Measurements from ENCODE around the gene USH2A. TPM values are rescaled to one million over a fixed set of nuclear protein-coding genes. Genes with fewer than 3 reads are reported as not detected.
"Not testable (repeated sequence)": the region's sequence is repeated elsewhere in the genome, so short reads cannot be mapped to it uniquely, and the experiment has no call there.

USH2A gene
- total RNA-seq, 1 donor: under 0.01 TPM

DNA sequence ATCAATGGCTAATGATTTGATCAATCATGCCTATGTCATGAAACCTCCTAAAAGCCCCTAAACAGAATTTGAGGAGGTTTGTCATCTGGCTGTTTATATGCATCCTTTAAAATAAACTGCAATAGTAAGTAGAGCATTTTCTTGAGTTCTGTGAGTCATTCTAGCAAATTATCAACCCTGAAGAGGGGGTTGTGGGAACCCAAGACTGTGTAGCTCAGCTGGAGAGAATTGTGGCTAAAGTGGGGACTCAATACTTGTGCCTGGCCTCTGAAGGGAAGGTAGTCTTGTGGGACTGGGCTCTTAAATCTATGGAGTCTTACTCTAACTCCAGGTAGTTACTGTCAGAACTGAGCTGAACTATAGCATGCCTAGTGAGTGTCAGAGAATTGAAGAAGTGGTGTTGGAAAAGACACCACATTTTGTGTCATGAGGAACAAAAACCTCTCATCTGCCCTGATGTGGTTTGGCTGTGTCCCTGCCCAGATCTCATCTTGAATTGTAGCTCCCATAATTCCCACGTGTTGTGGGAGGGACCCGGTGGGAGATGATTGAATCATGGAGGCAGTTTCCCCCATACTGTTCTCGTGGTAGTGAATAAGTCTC lies 402.4 kb downstream of the USH2A start:
- DNase-seq (ENCODE audit: low read depth): no peak
- TF ChIP-seq, protein P1, sequence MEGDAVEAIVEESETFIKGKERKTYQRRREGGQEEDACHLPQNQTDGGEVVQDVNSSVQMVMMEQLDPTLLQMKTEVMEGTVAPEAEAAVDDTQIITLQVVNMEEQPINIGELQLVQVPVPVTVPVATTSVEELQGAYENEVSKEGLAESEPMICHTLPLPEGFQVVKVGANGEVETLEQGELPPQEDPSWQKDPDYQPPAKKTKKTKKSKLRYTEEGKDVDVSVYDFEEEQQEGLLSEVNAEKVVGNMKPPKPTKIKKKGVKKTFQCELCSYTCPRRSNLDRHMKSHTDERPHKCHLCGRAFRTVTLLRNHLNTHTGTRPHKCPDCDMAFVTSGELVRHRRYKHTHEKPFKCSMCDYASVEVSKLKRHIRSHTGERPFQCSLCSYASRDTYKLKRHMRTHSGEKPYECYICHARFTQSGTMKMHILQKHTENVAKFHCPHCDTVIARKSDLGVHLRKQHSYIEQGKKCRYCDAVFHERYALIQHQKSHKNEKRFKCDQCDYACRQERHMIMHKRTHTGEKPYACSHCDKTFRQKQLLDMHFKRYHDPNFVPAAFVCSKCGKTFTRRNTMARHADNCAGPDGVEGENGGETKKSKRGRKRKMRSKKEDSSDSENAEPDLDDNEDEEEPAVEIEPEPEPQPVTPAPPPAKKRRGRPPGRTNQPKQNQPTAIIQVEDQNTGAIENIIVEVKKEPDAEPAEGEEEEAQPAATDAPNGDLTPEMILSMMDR (IDR thresholded peaks at IDR 0.05; ENCODE audit: insufficient read depth, low read depth, low read length): no peak
- H3K4me3 ChIP-seq (ENCODE audit: low read depth, low read length): no peak overlapping the region

DNA sequence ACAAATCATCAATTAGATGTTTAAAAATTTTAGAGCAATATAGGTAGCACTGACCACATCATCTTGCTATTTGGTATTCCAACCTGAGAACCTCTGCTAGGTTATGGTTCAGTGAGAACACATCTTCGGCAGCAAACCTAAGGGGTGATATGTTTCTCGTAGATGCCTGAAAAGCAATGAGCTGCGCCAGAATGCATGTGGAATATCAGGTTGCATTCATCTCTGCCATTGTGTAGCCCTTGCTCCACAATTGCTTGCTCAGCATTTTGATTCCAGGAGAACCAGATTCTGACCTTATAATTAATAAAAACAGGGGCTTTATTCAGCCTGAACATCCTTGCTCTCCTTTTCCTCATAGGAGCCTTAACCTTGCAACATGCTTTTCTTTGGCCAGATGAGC lies 408.1 kb downstream of the USH2A start:
- no peak for DNase-seq (ENCODE audit: low read depth)
- TF ChIP-seq, protein P1 (IDR thresholded peaks at IDR 0.05; ENCODE audit: insufficient read depth, low read depth, low read length): no peak

DNA sequence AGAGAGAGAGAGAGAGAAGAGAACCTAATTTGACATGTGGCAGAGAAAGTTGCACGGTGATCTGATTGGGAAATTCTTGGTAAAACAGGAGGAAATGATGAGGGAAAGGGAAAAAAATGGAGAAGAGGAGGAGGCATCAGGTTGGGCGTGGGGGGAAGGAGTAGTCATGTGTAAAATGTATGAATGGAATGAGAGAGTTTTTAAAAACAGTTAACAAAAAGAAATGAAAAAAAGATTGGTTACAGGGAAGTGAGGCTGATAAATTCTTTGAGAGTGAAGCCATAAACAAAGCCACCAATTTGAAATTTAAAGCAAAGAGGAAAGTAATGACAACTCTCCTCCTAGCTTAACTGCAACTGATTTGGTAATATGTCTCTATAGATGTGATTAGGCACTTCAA lies 409.2 kb downstream of the USH2A start:
- no peak overlapping the region for H3K4me3 ChIP-seq (ENCODE audit: low read depth, low read length)
- TF ChIP-seq, protein P1 (IDR thresholded peaks at IDR 0.05; ENCODE audit: insufficient read depth, low read depth, low read length): no peak
- no peak for DNase-seq (ENCODE audit: low read depth)

More for the DNA sequence above, 408.1 kb downstream of the USH2A start:
- H3K4me3 ChIP-seq (ENCODE audit: low read depth, low read length): no peak overlapping the region

DNA sequence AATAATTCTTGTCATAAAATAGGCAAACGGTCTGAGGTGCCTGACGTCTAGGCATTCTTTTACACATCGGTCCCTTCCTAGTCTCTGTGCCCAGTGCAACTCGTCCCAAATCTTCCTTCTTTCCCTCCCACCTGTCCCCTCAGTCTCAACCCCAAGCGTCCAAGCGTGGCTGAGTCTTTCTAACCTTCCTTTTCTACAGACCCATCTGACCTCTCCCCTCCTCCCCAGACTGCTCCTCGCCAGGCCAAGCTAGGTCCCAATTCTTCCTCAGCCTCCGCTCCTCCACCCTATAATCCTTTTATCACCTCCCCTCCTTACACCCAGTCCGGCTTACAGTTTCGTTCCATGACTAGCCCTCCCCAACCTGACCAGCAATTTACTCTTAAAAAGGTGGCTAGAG lies 413.8 kb downstream of the USH2A start:
- DNase-seq (ENCODE audit: low read depth); H3K4me3 ChIP-seq (ENCODE audit: low read depth, low read length): not testable (repeated sequence)

DNA sequence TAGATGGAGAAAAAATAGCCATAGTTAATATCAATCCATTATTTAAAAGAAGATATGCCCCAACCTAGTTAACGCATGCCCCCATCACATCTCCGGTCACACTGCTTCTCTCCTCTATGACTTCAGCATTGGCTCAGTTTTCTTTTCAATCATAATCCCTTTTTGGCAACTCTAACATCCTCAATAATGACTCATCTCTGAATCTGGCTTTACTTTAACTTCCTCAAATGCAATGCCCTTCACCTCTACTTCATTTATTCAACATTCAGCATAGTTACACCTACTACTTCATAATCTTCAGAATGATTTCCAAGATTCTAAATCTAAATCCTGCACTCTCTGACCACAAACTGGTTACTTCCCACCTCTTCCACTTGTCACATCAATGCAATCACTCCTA lies 417.3 kb downstream of the USH2A start:
- TF ChIP-seq, protein P1 (IDR thresholded peaks at IDR 0.05; ENCODE audit: insufficient read depth, low read depth, low read length): no peak
- no peak for DNase-seq (ENCODE audit: low read depth)
- no peak overlapping the region for H3K4me3 ChIP-seq (ENCODE audit: low read depth, low read length)

DNA sequence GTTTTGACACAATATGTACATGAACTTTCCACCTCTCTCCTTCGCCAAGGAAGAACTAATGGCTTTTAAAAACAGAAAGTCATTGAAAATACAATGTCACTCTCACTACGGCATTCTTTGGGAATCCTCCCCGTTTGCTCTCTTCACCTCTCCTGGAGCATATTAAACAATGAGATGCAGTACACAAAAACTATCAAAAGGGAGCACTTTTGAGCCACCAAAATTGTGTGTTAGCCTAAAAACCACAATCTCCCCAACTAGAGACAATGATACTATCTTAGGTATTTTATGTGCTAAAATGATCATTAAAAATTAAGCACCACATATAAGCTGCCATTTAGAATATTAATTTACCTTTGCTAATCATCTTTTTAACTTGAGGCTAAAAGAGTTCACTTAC lies 430.6 kb downstream of the USH2A start:
- TF ChIP-seq, protein P1 (IDR thresholded peaks at IDR 0.05; ENCODE audit: insufficient read depth, low read depth, low read length): peak; percentile 26
- peak; percentile 3 for DNase-seq (ENCODE audit: low read depth)
- no peak overlapping the region for H3K4me3 ChIP-seq (ENCODE audit: low read depth, low read length)

DNA sequence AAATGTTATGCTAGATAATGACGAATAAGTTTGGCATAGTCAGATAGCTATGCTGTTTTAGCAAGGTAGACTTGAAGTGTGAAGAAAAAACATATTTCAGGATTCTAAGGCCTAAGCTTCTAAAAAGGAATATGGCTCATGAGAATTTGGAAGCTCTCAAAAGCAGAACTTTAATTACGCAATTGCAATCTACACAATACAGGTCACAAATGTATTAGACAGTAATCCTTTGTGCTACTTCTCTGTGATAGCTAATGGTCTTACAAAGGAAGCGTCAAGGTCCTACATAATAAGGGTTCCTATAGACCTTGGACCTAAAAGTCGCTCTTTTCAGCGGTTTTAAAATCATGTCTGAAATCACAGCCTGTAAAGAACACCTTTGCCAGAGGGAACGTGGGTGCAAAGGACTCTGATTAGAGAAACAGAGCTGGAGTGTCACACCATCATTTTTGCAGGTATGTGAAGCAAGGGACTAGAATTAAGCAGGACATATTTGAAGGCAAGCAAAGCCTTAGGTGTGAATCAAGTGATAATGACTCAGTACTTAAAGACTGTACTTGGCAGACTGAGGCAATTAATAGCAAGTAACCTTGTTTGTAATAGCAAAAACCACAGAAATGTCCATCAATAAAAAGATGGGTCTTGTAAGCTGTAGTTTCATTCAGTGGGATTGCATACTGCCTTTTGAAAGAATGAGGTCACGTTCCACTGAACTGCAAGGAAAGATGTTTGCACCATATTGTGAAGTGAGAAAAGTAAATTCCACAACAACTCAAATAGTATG lies 436.0 kb downstream of the USH2A start:
- H3K4me3 ChIP-seq (ENCODE audit: low read depth, low read length): no peak overlapping the region
- DNase-seq (ENCODE audit: low read depth): peak; percentile 5
- TF ChIP-seq, protein P1 (IDR thresholded peaks at IDR 0.05; ENCODE audit: insufficient read depth, low read depth, low read length): no peak
